Upper lobe of left lung (tissue), 6 donors: Measurements from ENCODE around the gene GJD4. TPM values are rescaled to one million over a fixed set of nuclear protein-coding genes. Genes with fewer than 3 reads are reported as not detected.

Experiments used
- ATAC-seq, 2 donors: fragments of 200-7000 bp; cut with Tn5 transposase; one replicate each; pipeline ENCODE4 v1.9.1; 2022; ENCODE audit warnings: mild to moderate bottlenecking in 2 of 2, moderate library complexity in 2 of 2; ENCODE audit not compliant: low FRiP score in 2 of 2
- DNase-seq, 2 donors: peaks; one replicate each; pipeline ENCODE4 v3.0.0-alpha.2; 2019 to 2020
- H3K27ac ChIP-seq, 4 donors: fragments of 200-600 bp; sonication (generic); one replicate each; pipeline ENCODE4 v1.5.1; 2016 to 2019
- H3K27me3 ChIP-seq, 4 donors: fragments of 200-600 bp; sonication (generic); one replicate each; pipeline ENCODE4 v1.5.1; 2017 to 2019
- H3K36me3 ChIP-seq, 4 donors: fragments of 200-600 bp; sonication (generic); one replicate each; pipeline ENCODE4 v1.5.1; 2016 to 2019
- H3K4me1 ChIP-seq, 4 donors: fragments of 200-600 bp; sonication (generic); one replicate each; pipeline ENCODE4 v1.5.1; 2018 to 2019
- H3K4me3 ChIP-seq, 4 donors: fragments of 200-600 bp; sonication (generic); one replicate each; pipeline ENCODE4 v1.5.1; 2017 to 2019; ENCODE audit warnings: mild to moderate bottlenecking in 2 of 4, moderate library complexity in 1 of 4
- H3K9me3 ChIP-seq, 4 donors: fragments of 200-600 bp; sonication (generic); one replicate each; pipeline ENCODE4 v1.5.1; 2018 to 2019
- EP300 ChIP-seq, 4 donors: sonication (generic); formaldehyde crosslinking; IDR thresholded peaks; one replicate each; pipeline ENCODE4 v1.5.1; 2017; ENCODE audit warnings: antibody characterized with exemption in 4 of 4, control low read depth in 2 of 4
- POLR2A ChIP-seq, 4 donors: fragments of 450-650 bp; IDR thresholded peaks; one replicate each; pipeline ENCODE4 v1.5.1; 2016 to 2017; ENCODE audit warnings: antibody characterized with exemption in 4 of 4, mild to moderate bottlenecking in 2 of 4
- POLR2AphosphoS5 ChIP-seq, 2 donors: sonication (generic); formaldehyde crosslinking; IDR thresholded peaks; one replicate each; pipeline ENCODE4 v1.5.1; 2017; ENCODE audit warnings: antibody characterized with exemption in 2 of 2
- WGBS, 2 donors: methylation state at CpG; one replicate each; pipeline ENCODE4 v1.1.5; 2017 to 2018; 5-methylcytosine and 5-hydroxymethylcytosine counted together
- total RNA-seq, 6 donors: library from RNA; depleted of rRNA in 4 of 6; stranded (reverse); fragments of >200 nt in 4 of 6; gene quantifications; one replicate each; pipeline versions ENCODE4 v1.1.0 to v1.2.1, GENCODE V29; 2016 to 2021
- TF ChIP-seq, protein P1 (sequence below), 6 experiments: fragments of 450-650 bp in 4 of 6; fragments of 200-600 bp in 2 of 6; sonication (generic) in 2 of 6; IDR thresholded peaks; one replicate each; pipeline ENCODE4 v1.5.1; 2016 to 2019; ENCODE audit warnings: antibody characterized with exemption in 6 of 6
- donor health status: DM: no; HTN: no; CAD: no; lungs with moderate emphysema.
- donor health status: DM: no; HTN: yes; CAD: no; lungs with severe emphysema.

GJD4 gene
- total RNA-seq, 6 donors from 2014 or later: not detected

DNA sequence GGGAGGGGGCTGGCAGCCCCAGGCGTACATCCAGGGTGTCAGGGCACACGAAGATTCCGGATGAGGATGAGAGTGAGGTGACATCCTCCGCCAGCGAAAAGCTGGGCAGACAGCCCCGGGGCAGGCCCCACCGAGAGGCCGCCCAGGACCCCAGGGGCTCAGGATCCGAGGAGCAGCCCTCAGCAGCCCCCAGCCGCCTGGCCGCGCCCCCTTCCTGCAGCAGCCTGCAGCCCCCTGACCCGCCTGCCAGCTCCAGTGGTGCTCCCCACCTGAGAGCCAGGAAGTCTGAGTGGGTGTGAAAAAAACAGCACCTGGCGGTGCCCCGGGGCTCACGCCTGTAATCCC, 3.2 kb downstream of the GJD4 start:
- Histone ChIP-seq H3K9me3 (no peaks in the 10 kb centered on the region), H3K4me1 (peaks cover 9 to 16% (median 11%) of the 10 kb centered on the region in 4 donors), H3K36me3 (no peaks in the 10 kb centered on the region), H3K27me3 (peaks cover 0 to 13% (median 7%) of the 10 kb centered on the region in 4 donors), H3K4me3 (peak overlapping the region in 3 of 4 donors; percentile 36 to 52 (median 50)), H3K27ac (no peak overlapping the region)
- DNase-seq (peak in 1 of 2 donors; percentile 77), ATAC-seq (no peak)
- no peak for TF ChIP-seq EP300 (IDR thresholded peaks at IDR 0.05)
- TF ChIP-seq, protein P1, sequence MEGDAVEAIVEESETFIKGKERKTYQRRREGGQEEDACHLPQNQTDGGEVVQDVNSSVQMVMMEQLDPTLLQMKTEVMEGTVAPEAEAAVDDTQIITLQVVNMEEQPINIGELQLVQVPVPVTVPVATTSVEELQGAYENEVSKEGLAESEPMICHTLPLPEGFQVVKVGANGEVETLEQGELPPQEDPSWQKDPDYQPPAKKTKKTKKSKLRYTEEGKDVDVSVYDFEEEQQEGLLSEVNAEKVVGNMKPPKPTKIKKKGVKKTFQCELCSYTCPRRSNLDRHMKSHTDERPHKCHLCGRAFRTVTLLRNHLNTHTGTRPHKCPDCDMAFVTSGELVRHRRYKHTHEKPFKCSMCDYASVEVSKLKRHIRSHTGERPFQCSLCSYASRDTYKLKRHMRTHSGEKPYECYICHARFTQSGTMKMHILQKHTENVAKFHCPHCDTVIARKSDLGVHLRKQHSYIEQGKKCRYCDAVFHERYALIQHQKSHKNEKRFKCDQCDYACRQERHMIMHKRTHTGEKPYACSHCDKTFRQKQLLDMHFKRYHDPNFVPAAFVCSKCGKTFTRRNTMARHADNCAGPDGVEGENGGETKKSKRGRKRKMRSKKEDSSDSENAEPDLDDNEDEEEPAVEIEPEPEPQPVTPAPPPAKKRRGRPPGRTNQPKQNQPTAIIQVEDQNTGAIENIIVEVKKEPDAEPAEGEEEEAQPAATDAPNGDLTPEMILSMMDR (IDR thresholded peaks at IDR 0.05): no peak
- no peak for TF ChIP-seq POLR2AphosphoS5 (IDR thresholded peaks at IDR 0.05)
- WGBS, 2 donors: 77% methylated on average over 12 of the region's 16 CpGs; no CpG with 5 or more reads in 1 of the 2 donors

DNA sequence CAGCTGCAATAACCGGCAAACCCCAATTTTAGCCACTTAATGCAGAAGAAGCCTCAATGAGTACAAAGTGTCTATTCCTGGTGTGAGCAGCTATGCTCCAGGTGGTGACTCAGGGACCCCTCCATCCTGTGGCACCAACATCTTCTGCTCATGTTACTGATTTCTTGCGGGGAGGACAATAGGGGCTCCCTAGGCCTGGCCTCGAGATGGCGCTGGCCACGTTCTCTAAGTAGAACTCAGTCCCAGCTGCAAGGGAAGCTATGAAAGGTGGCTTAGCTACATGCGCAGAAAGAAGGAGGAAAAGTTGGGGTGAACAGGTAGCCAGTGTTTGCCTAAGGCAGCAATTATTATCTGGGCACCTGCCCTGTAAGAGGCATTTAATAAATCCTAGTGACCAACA, 6.6 kb downstream of the GJD4 start:
- 72 to 85% methylated on average over 6 of the region's 6 CpGs for WGBS, 2 donors
- no peak for ATAC-seq
- Histone ChIP-seq H3K27ac (no peak overlapping the region), H3K9me3 (no peaks in the 10 kb centered on the region), H3K4me1 (peaks cover 9 to 16% (median 11%) of the 10 kb centered on the region in 4 donors), H3K36me3 (no peaks in the 10 kb centered on the region), H3K4me3 (no peak overlapping the region), H3K27me3 (peaks cover 0 to 13% (median 7%) of the 10 kb centered on the region in 4 donors)
- DNase-seq: no peak
- TF ChIP-seq POLR2AphosphoS5 (IDR thresholded peaks at IDR 0.05) (no peak), EP300 (IDR thresholded peaks at IDR 0.05) (no peak), POLR2A (IDR thresholded peaks at IDR 0.05) (no peak)
- TF ChIP-seq, protein P1 (IDR thresholded peaks at IDR 0.05): no peak

DNA sequence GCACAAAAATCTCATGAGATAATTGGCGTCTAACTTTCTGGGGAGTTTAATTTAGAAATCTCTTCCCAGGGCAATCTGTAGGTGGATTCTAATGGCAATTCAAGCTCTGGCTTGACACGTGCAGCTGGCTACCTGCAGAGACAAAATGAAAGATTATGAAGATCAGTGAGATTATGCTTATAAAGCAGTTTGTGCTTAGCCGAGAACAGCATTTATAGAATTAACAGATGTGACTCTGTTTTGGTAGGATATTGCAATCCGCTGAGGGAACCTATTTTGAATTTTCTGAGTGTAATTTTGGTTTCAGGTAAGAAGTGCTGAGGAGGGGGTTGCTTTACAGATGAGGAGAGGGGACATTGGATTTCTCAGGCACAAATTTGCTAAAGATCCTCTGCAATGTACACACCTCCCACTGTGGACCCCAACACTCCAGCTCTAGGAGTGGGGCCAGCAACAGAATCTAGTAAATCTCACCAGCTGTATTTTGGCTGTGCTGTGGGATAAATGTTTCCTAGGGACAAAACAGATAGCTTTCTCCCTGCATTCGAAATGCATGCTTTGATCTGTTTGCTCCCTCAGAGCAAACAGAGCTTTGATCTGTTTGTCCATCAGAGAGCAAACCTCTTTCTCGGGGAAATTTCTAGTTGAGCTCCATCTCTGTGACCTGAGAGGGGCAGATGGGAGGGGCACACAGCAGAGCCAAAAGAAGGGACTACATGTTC, 7.4 kb downstream of the GJD4 start:
- no peaks in the 10 kb centered on the region for H3K9me3 ChIP-seq

DNA sequence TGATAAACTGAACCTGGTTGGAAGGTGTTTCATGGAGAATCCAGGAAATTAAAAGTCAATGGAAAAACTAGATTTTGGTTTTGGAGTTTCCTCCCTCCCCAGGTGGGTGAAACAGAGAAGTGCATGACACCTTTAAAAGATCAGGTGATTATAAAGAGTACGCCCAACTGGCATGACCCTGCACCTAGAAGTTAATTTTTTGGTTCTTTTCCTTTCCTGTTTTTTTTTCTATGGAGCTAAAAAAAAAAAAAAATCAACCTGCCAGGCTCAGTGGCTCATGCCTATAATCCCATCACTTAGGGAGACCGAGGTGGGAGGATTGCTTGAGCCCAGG, 7.9 kb downstream of the GJD4 start:
- Histone ChIP-seq H3K27ac (no peak overlapping the region), H3K36me3 (no peaks in the 10 kb centered on the region), H3K9me3 (no peaks in the 10 kb centered on the region), H3K27me3 (peaks cover 0 to 6% (median 2%) of the 10 kb centered on the region in 4 donors), H3K4me3 (no peak overlapping the region), H3K4me1 (peaks cover 2 to 4% (median 3%) of the 10 kb centered on the region in 4 donors)
- TF ChIP-seq POLR2A (IDR thresholded peaks at IDR 0.05) (no peak), EP300 (IDR thresholded peaks at IDR 0.05) (no peak), POLR2AphosphoS5 (IDR thresholded peaks at IDR 0.05) (no peak)
- TF ChIP-seq, protein P1 (IDR thresholded peaks at IDR 0.05): no peak
- no peak for DNase-seq
- WGBS, 2 donors: 75 to 81% methylated on average over 2 of the region's 2 CpGs
- no peak for ATAC-seq

More for the DNA sequence above, 7.4 kb downstream of the GJD4 start:
- no peak for TF ChIP-seq POLR2A (IDR thresholded peaks at IDR 0.05)
- TF ChIP-seq EP300 (IDR thresholded peaks at IDR 0.05): no peak
- TF ChIP-seq, protein P1 (IDR thresholded peaks at IDR 0.05): no peak
- TF ChIP-seq POLR2AphosphoS5 (IDR thresholded peaks at IDR 0.05): no peak
- Histone ChIP-seq H3K27ac (no peak overlapping the region), H3K36me3 (no peaks in the 10 kb centered on the region), H3K4me3 (no peak overlapping the region), H3K4me1 (peaks cover 8 to 9% (median 8%) of the 10 kb centered on the region in 4 donors), H3K27me3 (peaks cover 0 to 11% (median 5%) of the 10 kb centered on the region in 4 donors)
- WGBS, 2 donors: 60 to 66% methylated on average over 5 to 6 of the region's 6 CpGs
- no peak for DNase-seq
- no peak for ATAC-seq
